Tibial nerve (tissue), 4 donors: Measurements from ENCODE around the gene ID3. TPM values are rescaled to one million over a fixed set of nuclear protein-coding genes. Genes with fewer than 3 reads are reported as not detected.
A peak's percentile ranks its signal among the peaks of the same experiment; 100 is the strongest.
"Not testable (repeated sequence)": the region's sequence is repeated elsewhere in the genome, so short reads cannot be mapped to it uniquely, and the experiment has no call there.

Experiments used
- DNase-seq, 2 donors: peaks; one replicate each; pipeline ENCODE4 v3.0.0-alpha.2; 2019; ENCODE audit warnings: low spot score in 2 of 2
- H3K27ac ChIP-seq, 4 donors: fragments of 200-600 bp; sonication (generic) in 3 of 4; one replicate each; pipeline ENCODE4 v1.5.1; 2017 to 2019; ENCODE audit warnings: mild to moderate bottlenecking in 1 of 4
- H3K27me3 ChIP-seq, 2 donors: fragments of 200-600 bp; sonication (generic) in 1 of 2; one replicate each; pipeline versions ENCODE4 v1.5.1 to v1.6.0; 2017 to 2019
- H3K36me3 ChIP-seq, 3 donors: fragments of 200-600 bp; sonication (generic); one replicate each; pipeline ENCODE4 v1.5.1; 2018 to 2019
- H3K4me1 ChIP-seq, 4 donors: fragments of 200-600 bp; sonication (generic) in 3 of 4; one replicate each; pipeline ENCODE4 v1.5.1; 2017 to 2019
- H3K4me3 ChIP-seq, 4 donors: fragments of 200-600 bp; sonication (generic) in 3 of 4; one replicate each; pipeline ENCODE4 v1.5.1; 2017 to 2019; ENCODE audit warnings: mild to moderate bottlenecking in 1 of 4, moderate library complexity in 1 of 4
- H3K9me3 ChIP-seq, 4 donors: fragments of 200-600 bp; sonication (generic) in 3 of 4; one replicate each; pipeline ENCODE4 v1.5.1; 2017 to 2019
- CTCF ChIP-seq, 5 experiments: fragments of 200-600 bp in 3 of 5; fragments of 450-650 bp in 2 of 5; sonication (generic) in 3 of 5; IDR thresholded peaks; one replicate each; pipeline ENCODE4 v1.5.1; 2016 to 2019; ENCODE audit warnings: antibody characterized with exemption in 5 of 5, mild to moderate bottlenecking in 3 of 5, moderate library complexity in 2 of 5
- EP300 ChIP-seq, 2 donors: sonication (generic); formaldehyde crosslinking; IDR thresholded peaks; one replicate each; pipeline ENCODE4 v1.6.1; 2017; ENCODE audit warnings: antibody characterized with exemption in 2 of 2, mild to moderate bottlenecking in 1 of 2
- POLR2A ChIP-seq, 2 donors: fragments of 450-650 bp; IDR thresholded peaks; one replicate each; pipeline ENCODE4 v1.6.1; 2017; ENCODE audit warnings: antibody characterized with exemption in 2 of 2, mild to moderate bottlenecking in 2 of 2, moderate library complexity in 2 of 2
- WGBS, 2 donors: methylation state at CpG; one replicate each; pipeline ENCODE4 v1.1.5; 2018; 5-methylcytosine and 5-hydroxymethylcytosine counted together
- total RNA-seq, 4 donors: library from RNA; depleted of rRNA; stranded (reverse); fragments of >200 nt; gene quantifications; one replicate each; pipeline ENCODE4 v1.1.0, GENCODE V29; 2016

Gene ID3
- total RNA-seq, 4 donors from 2014 or later = 263 to 369 (median 312) TPM

GRCh38 chr1:23543707-23544443, 15.4 kb downstream of the ID3 start:
- H3K27me3 ChIP-seq = no peaks in the 10 kb centered on the region
- WGBS, 2 donors = 71 to 73% methylated on average over 8 of the region's 8 CpGs
- H3K27ac ChIP-seq = no peak overlapping the region
- no peak for DNase-seq
- H3K4me3 ChIP-seq = no peak overlapping the region
- H3K9me3 ChIP-seq = no peaks in the 10 kb centered on the region
- TF ChIP-seq POLR2A (IDR thresholded peaks at IDR 0.05) (no peak), CTCF (IDR thresholded peaks at IDR 0.05) (no peak)
- H3K36me3 ChIP-seq = no peaks in the 10 kb centered on the region
- peaks cover 0 to 20% (median 5%) of the 10 kb centered on the region in 4 donors for H3K4me1 ChIP-seq

GRCh38 chr1:23542940-23543339, 16.4 kb downstream of the ID3 start:
- not testable (repeated sequence) for H3K27ac ChIP-seq, DNase-seq, H3K4me3 ChIP-seq, H3K9me3 ChIP-seq, H3K36me3 ChIP-seq, H3K27me3 ChIP-seq
- 78 to 79% methylated on average over 5 of the region's 5 CpGs for WGBS, 2 donors
- peaks cover 0 to 15% (median 5%) of the 10 kb centered on the region in 4 donors for H3K4me1 ChIP-seq

GRCh38 chr1:23539698-23540266, 19.5 kb downstream of the ID3 start:
- TF ChIP-seq POLR2A (IDR thresholded peaks at IDR 0.05) (no peak), EP300 (IDR thresholded peaks at IDR 0.05) (peak in 1 of 2 donors; percentile 23), CTCF (IDR thresholded peaks at IDR 0.05) (peak; percentile 87 to 95 (median 89))
- Histone ChIP-seq H3K4me1 (peaks cover 0 to 15% (median 5%) of the 10 kb centered on the region in 4 donors), H3K4me3 (peak overlapping the region in 3 of 4 donors; percentile 1 to 19 (median 17))

GRCh38 chr1:23537296-23537973, 21.9 kb downstream of the ID3 start:
- TF ChIP-seq CTCF (IDR thresholded peaks at IDR 0.05) = no peak
- no peak for TF ChIP-seq POLR2A (IDR thresholded peaks at IDR 0.05)
- no peak for TF ChIP-seq EP300 (IDR thresholded peaks at IDR 0.05)
- DNase-seq = no peak
- Histone ChIP-seq H3K4me3 (no peak overlapping the region), H3K27me3 (no peaks in the 10 kb centered on the region), H3K27ac (no peak overlapping the region), H3K9me3 (no peaks in the 10 kb centered on the region), H3K4me1 (peaks cover 0 to 10% (median 5%) of the 10 kb centered on the region in 4 donors), H3K36me3 (no peaks in the 10 kb centered on the region)
- WGBS, 2 donors = 72% methylated on average over 9 of the region's 9 CpGs

More at GRCh38 chr1:23539698-23540266, 19.5 kb downstream of the ID3 start:
- Histone ChIP-seq H3K27ac (no peak overlapping the region), H3K9me3 (no peaks in the 10 kb centered on the region), H3K36me3 (no peaks in the 10 kb centered on the region), H3K27me3 (no peaks in the 10 kb centered on the region)
- peak; percentile 72 to 87 for DNase-seq
- WGBS, 2 donors = 9 to 10% methylated on average over 16 of the region's 16 CpGs

- Histone ChIP-seq H3K9me3 (no peaks in the 10 kb centered on the region), H3K27ac (no peak overlapping the region), H3K27me3 (peaks cover 0 to 4% of the 10 kb centered on the region in 2 donors), H3K4me3 (no peak overlapping the region), H3K4me1 (peaks cover 0 to 32% (median 16%) of the 10 kb centered on the region in 4 donors), H3K36me3 (no peaks in the 10 kb centered on the region)
- 82 to 91% methylated on average over 6 of the region's 6 CpGs for WGBS, 2 donors
- TF ChIP-seq EP300 (IDR thresholded peaks at IDR 0.05) (no peak), CTCF (IDR thresholded peaks at IDR 0.05) (no peak), POLR2A (IDR thresholded peaks at IDR 0.05) (no peak)
- DNase-seq = no peak
These were observed 25.9 kb downstream of the ID3 start for GRCh38 chr1:23533246-23534023.
